ENCODE results near the gene RASA4.
"Not testable (repeated sequence)": the region's sequence is repeated elsewhere in the genome, so short reads cannot be mapped to it uniquely, and the experiment has no call there.

RASA4 gene

GRCh38 chr7:102616507-102617125 is at the start of gene RASA4:
RASA4 (minus strand) TSS chr7:102616756; CDS start chr7:102616689, 67 bp downstream.
- not testable (repeated sequence) for DNase-seq (ENCODE audit: low spot score)

GRCh38 chr7:102664765-102665164 is 48.2 kb upstream of the RASA4 start:
- not testable (repeated sequence) for DNase-seq (ENCODE audit: low spot score)

- DNase-seq (ENCODE audit: low spot score), result not testable (repeated sequence)
Observed at GRCh38 chr7:102649924-102650323, 33.4 kb upstream of the RASA4 start, which contains the start of gene SPDYE2B. SPDYE2B (plus strand) TSS chr7:102650319; CDS start chr7:102652349, 2,030 bp downstream.

- not testable (repeated sequence) for DNase-seq (ENCODE audit: low spot score)
Observed at GRCh38 chr7:102647813-102648212, 31.3 kb upstream of the RASA4 start.

GRCh38 chr7:102643404-102643803 is 26.8 kb upstream of the RASA4 start:
- not testable (repeated sequence) for DNase-seq (ENCODE audit: low spot score)

GRCh38 chr7:102642691-102643090 is 26.1 kb upstream of the RASA4 start, which contains the start of gene UPK3BL1:
UPK3BL1 (minus strand) TSS chr7:102642791; CDS start chr7:102642741, 50 bp downstream.
- DNase-seq (ENCODE audit: low spot score), result not testable (repeated sequence)

- DNase-seq (ENCODE audit: low spot score), result not testable (repeated sequence)
Observed at GRCh38 chr7:102638848-102639247, 22.3 kb upstream of the RASA4 start.

GRCh38 chr7:102636956-102637355 is 20.4 kb upstream of the RASA4 start:
- DNase-seq (ENCODE audit: low spot score), result not testable (repeated sequence)

GRCh38 chr7:102635354-102635753 is 18.8 kb upstream of the RASA4 start:
- DNase-seq (ENCODE audit: low spot score), result not testable (repeated sequence)

GRCh38 chr7:102634299-102634698 is 17.7 kb upstream of the RASA4 start:
- DNase-seq (ENCODE audit: low spot score), result not testable (repeated sequence)

GRCh38 chr7:102630622-102631021 is 14.1 kb upstream of the RASA4 start:
- DNase-seq (ENCODE audit: low spot score), result not testable (repeated sequence)

- not testable (repeated sequence) for DNase-seq (ENCODE audit: low spot score)
Observed at GRCh38 chr7:102627271-102627904, 10.8 kb upstream of the RASA4 start.

GRCh38 chr7:102618122-102618521 is 1.6 kb upstream of the RASA4 start:
- not testable (repeated sequence) for DNase-seq (ENCODE audit: low spot score)

GRCh38 chr7:102615930-102616329 is 626 bp downstream of the RASA4 start:
- not testable (repeated sequence) for DNase-seq (ENCODE audit: low spot score)

GRCh38 chr7:102614873-102615272 is 1.7 kb downstream of the RASA4 start:
- DNase-seq (ENCODE audit: low spot score), result not testable (repeated sequence)

GRCh38 chr7:102614346-102614697 is 2.2 kb downstream of the RASA4 start:
- DNase-seq (ENCODE audit: low spot score), result not testable (repeated sequence)

- not testable (repeated sequence) for DNase-seq (ENCODE audit: low spot score)
Observed at GRCh38 chr7:102613575-102614345, 2.8 kb downstream of the RASA4 start.

GRCh38 chr7:102611675-102612325 is 4.8 kb downstream of the RASA4 start:
- not testable (repeated sequence) for DNase-seq (ENCODE audit: low spot score)

GRCh38 chr7:102611013-102611674 is 5.4 kb downstream of the RASA4 start:
- not testable (repeated sequence) for DNase-seq (ENCODE audit: low spot score)

- DNase-seq (ENCODE audit: low spot score), result not testable (repeated sequence)
Observed at GRCh38 chr7:102610441-102610840, 6.1 kb downstream of the RASA4 start.

- DNase-seq (ENCODE audit: low spot score), result not testable (repeated sequence)
Observed at GRCh38 chr7:102609734-102610133, 6.8 kb downstream of the RASA4 start.

All from GM03348 (cell line).